Iris pigment epithelial cell (primary cell): ENCODE results near the gene SCTR.
"Not testable (repeated sequence)": the region's sequence is repeated elsewhere in the genome, so short reads cannot be mapped to it uniquely, and the experiment has no call there.

Experiments
- DNase-seq: peaks from one replicate; pipeline ENCODE4 v3.0.0-alpha.2; 2011; ENCODE audit warnings: low read depth

The SCTR gene

GRCh38 chr2:119407430-119408220 is 116.7 kb downstream of the SCTR start:
- peak; percentile 60 for DNase-seq

- DNase-seq: no peak
Measured at GRCh38 chr2:119405151-119405550, 119.1 kb downstream of the SCTR start.

GRCh38 chr2:119403618-119404017 is 120.7 kb downstream of the SCTR start:
- DNase-seq: not testable (repeated sequence)

GRCh38 chr2:119402645-119403560 is 121.4 kb downstream of the SCTR start:
- DNase-seq: no peak

- DNase-seq: no peak
Measured at GRCh38 chr2:119402106-119402505, 122.2 kb downstream of the SCTR start.

- no peak for DNase-seq
Measured at GRCh38 chr2:119397196-119397595, 127.1 kb downstream of the SCTR start.

- no peak for DNase-seq
Measured at GRCh38 chr2:119393971-119394748, 130.1 kb downstream of the SCTR start.
